Endometrial microvascular endothelial cells (primary cell): ENCODE results near the gene SESN1. TPM values are rescaled to one million over a fixed set of nuclear protein-coding genes. Genes with fewer than 3 reads are reported as not detected.

ENCODE experiments used
- in situ Hi-C: cut with HindIII; loops from 2 replicates; pipeline ENCODE4 v1.10.0; 2017; ENCODE audit warnings: low sequenced_read_pairs, low pct_unique_long_range_greater_than_20kb; ENCODE audit errors: inconsistent ontology term
- total RNA-seq: library from RNA; depleted of rRNA; stranded (reverse); fragments of >200 nt; gene quantifications from one replicate; pipeline ENCODE4 v1.2.3, GENCODE V29; 2015; ENCODE audit errors: inconsistent ontology term

Gene SESN1
- total RNA-seq, 1 donor from 2014 or later: 26.5 TPM

GRCh38 chr6:108953681-108954080 lies 141.0 kb downstream of the SESN1 start:
- in situ Hi-C loops: no loop called here

GRCh38 chr6:108952776-108953486 lies 141.7 kb downstream of the SESN1 start:
- in situ Hi-C loops: no loop called here

- in situ Hi-C loops: no loop called here
Measured at GRCh38 chr6:108951351-108951953, 143.2 kb downstream of the SESN1 start.

DNA sequence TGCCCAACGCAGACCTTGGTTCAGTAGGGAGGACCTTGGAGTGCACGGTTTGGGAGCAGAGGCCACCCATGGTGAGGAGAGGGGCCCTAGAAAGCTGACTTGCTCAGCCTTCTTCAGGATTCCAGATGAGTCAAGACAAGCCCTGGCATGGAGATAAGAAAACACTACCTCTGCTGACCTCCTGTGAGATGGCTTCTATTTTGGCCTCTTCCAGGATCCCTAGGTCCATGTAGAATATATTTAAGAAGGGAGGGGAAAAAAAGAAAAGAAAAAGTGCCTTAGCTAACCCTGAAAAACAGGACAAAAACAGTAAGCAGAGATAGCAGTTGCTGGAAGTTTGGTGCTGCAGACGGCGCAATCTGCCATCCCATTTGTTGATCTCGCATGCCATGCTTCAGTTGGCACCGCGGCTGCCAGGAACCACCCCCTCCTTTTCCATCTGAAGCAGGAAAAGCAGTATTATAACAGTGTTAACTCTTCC lies 146.4 kb downstream of the SESN1 start:
- in situ Hi-C loops: no loop called here

GRCh38 chr6:108947114-108947854 lies 147.4 kb downstream of the SESN1 start:
- in situ Hi-C loops: no loop called here

- in situ Hi-C loops: no loop called here
Measured at GRCh38 chr6:108946695-108947094, 148.0 kb downstream of the SESN1 start.

DNA sequence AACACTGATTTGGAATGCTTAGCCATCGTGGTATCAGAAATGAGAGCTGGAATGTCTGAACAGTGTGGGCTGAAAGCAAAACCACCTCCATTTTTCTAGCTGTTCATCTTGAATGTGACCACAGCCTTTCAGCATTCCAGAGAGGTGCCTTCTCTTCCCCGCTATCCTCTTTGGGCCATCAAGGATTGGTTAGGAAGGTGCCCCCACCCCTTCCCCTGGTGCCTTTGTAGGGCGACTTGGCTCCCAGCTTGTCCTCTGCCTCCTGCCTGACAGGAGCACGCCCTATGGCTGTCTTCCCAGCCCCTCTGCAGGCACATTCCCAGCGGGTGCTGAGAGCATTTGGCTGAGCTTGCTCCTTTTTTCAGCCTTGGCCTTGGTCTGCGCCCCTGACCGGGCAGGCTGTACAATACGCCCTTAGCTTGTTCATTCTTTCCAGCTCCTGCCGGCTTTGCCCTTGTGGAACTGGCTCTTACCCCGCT lies 148.9 kb downstream of the SESN1 start:
- in situ Hi-C loops: no loop called here

DNA sequence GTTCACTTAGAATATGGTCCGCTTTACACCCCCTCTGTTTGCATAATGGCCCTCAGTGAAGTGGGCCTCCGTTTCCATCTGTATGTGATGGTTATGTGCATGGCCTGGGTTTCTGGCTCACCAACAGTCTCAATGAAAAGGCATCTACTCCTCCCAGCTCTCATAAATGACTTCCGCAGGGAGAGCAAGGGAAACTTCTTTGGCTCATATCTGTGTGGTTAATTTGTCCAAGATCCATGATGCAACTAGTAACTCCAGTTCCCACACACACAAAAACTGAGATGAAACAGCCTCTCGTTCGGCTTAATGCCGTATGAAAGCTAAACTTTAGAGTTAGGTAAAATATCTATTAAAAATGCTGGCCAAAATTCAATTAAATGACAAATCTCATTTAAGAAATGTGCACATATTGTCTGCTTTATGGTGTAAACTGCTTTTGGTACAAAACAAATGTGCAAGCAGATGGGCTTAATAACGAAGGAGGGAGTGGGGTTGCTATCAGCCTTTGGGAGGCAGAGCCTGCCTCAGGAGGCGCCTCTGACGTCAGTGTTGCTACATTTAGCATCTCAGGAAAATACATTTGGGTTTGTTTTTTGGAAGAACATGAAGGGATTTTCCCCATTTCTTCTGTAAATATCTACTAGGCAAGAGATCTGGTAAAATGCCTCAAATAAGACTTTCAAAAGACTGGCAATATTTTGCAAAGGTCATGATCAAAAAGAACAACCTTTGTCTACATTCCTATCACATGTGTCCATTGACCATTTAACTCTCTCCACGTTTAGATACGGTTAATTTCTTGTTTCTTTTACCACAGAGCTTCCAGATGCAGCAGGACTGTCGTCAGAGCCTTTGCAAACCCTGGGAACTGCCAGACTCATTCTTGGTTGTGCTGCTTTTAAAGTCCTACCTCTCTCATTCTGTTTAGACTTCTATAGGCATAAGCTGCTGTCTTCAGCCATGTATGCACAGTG lies 149.7 kb downstream of the SESN1 start:
- in situ Hi-C loops: no loop called here

DNA sequence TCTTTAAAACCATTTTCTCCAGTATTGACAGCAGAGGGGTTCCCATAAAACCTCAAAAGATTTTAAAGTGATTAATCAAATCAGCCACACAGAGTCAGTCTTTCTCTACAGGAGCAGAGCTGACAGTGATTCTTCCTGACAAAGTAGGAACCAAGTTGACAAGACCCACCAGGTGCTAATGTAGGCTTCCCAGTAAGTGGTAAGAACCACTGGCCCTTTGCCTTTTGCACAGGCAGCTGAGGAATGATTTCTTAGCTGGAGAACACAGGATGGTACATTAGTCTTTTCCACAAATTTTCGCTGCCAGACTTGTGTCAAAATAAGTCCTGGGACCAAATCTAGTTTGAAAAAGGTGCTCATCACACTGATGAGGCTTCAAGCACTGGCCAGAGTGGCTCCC lies 150.6 kb downstream of the SESN1 start:
- in situ Hi-C loops: no loop called here

GRCh38 chr6:108942556-108943492 lies 151.8 kb downstream of the SESN1 start:
- in situ Hi-C loops: no loop called here

DNA sequence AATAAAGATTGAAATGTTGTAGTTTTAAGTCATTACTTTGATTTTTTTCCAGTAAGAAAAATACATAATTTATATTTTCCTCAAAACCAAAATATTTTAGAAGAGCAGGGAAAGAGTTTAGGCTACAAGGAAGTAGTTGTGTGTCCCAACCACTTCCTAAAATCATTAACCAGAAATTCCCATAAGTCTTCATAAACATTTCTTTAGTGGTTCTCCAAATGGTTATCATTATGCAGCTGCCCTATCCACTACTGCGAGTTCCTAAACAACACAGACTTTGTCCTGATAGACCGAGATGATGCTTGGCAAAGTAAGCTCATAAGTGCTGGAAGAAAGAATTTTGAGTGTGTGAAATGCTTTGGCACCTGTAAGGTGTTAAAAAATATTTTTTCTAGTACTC lies 152.8 kb downstream of the SESN1 start:
- in situ Hi-C loops: no loop called here

- in situ Hi-C loops: no loop called here
Measured at GRCh38 chr6:108941281-108941680, 153.4 kb downstream of the SESN1 start.

- in situ Hi-C loops: no loop called here
Measured at GRCh38 chr6:108940741-108941140, 153.9 kb downstream of the SESN1 start.

DNA sequence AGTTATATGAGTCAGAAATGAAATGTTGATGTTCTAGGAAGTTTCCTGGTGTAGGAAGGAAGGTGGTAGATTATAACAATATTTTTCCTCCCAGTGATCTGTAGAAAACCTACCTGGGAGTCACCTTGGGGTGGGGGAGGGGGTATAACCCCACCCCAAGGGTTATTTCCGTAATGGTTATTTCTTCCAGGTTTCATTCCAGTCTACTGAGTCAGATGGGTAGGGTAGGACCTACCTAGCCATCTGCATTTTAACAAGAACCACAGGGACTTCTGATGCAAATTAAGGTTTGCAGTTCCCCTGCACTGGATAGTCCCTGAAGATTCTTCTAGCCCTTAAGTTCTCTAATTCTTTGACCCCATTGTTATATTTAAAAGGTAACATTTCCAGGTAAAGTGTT lies 157.5 kb downstream of the SESN1 start:
- in situ Hi-C loops: no loop called here
